Measurements from ENCODE around the gene GALNT9. TPM values are rescaled to one million over a fixed set of nuclear protein-coding genes. Genes with fewer than 3 reads are reported as not detected.

The GALNT9 gene
- total RNA-seq, 2 donors from 2014 or later: 0.14 to 1.0 TPM

GRCh38 chr12:132338781-132339180 lies 9.4 kb upstream of the GALNT9 start:
- H3K4me3 ChIP-seq: no peak overlapping the region
- 88% methylated on average over 24 of the region's 24 CpGs for WGBS
- H3K4me1 ChIP-seq (replicated peaks): no peaks in the 10 kb centered on the region
- no peak for TF ChIP-seq POLR2A (IDR thresholded peaks at IDR 0.05)
- TF ChIP-seq, protein P1, sequence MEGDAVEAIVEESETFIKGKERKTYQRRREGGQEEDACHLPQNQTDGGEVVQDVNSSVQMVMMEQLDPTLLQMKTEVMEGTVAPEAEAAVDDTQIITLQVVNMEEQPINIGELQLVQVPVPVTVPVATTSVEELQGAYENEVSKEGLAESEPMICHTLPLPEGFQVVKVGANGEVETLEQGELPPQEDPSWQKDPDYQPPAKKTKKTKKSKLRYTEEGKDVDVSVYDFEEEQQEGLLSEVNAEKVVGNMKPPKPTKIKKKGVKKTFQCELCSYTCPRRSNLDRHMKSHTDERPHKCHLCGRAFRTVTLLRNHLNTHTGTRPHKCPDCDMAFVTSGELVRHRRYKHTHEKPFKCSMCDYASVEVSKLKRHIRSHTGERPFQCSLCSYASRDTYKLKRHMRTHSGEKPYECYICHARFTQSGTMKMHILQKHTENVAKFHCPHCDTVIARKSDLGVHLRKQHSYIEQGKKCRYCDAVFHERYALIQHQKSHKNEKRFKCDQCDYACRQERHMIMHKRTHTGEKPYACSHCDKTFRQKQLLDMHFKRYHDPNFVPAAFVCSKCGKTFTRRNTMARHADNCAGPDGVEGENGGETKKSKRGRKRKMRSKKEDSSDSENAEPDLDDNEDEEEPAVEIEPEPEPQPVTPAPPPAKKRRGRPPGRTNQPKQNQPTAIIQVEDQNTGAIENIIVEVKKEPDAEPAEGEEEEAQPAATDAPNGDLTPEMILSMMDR (IDR thresholded peaks at IDR 0.05): no peak
- TF ChIP-seq POLR2AphosphoS5 (IDR thresholded peaks at IDR 0.05): no peak
- H3K27me3 ChIP-seq (replicated peaks; ENCODE audit: insufficient read depth): peaks cover 18% of the 10 kb centered on the region
- no peaks in the 10 kb centered on the region for H3K36me3 ChIP-seq
- DNase-seq (ENCODE audit: low spot score): no peak
- H3K27ac ChIP-seq: no peak overlapping the region
- H3K9me3 ChIP-seq: no peaks in the 10 kb centered on the region
- intact Hi-C loops (cut with DNase I): no loop called here

DNA sequence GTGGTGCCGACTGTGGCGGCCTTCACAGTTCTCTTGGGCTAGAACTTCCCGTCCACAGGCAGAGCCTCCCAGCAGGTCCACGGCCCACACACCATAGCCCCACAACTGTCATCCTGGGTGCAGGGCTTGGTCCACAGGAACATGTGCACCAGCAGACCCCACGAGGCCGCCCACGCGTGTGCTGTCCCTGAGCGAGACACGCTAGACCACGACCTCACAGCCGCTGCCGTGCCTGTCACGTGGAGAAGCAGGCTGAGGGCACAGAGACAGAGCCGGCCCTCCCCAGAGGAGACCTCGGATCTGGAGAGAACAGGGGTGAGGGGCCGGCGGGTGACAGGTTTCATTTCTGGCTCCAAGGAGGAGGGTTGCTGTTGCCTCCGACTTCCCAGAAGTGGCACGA lies 8.9 kb upstream of the GALNT9 start:
- no peaks in the 10 kb centered on the region for H3K4me1 ChIP-seq (replicated peaks)

DNA sequence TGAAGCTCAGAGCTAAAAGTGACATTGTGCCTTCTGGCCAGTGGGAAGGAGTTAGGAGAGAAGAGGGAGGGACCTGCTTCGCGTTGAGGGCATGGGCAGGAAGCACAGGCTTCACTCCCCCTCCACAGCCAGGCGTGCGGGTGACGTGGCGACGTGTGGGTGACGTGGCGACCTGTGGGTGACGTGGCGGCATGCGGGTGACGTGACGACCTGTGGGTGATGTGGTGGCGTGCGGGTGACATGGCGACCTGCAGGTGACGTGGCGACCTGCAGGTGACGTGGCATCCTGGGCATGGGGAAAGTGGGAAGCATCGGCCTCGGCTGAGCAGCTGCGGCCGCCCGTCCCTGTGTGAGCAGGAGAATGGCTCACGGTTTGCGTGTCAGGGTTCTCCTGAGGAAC lies 8.2 kb upstream of the GALNT9 start:
- Histone ChIP-seq H3K9me3 (no peaks in the 10 kb centered on the region), H3K27me3 (replicated peaks; ENCODE audit: insufficient read depth) (peaks cover 19% of the 10 kb centered on the region), H3K36me3 (no peaks in the 10 kb centered on the region), H3K4me1 (replicated peaks) (no peaks in the 10 kb centered on the region), H3K4me3 (no peak overlapping the region), H3K27ac (no peak overlapping the region)
- intact Hi-C loops (cut with DNase I): no loop called here
- TF ChIP-seq POLR2AphosphoS5 (IDR thresholded peaks at IDR 0.05) (no peak), POLR2A (IDR thresholded peaks at IDR 0.05) (no peak)
- TF ChIP-seq, protein P1 (IDR thresholded peaks at IDR 0.05): no peak
- WGBS: 85% methylated on average over 18 of the region's 27 CpGs
- no peak for DNase-seq (ENCODE audit: low spot score)

More for the DNA sequence above, 8.9 kb upstream of the GALNT9 start:
- no peak for TF ChIP-seq POLR2AphosphoS5 (IDR thresholded peaks at IDR 0.05)
- no peak for TF ChIP-seq POLR2A (IDR thresholded peaks at IDR 0.05)
- Histone ChIP-seq H3K9me3 (no peaks in the 10 kb centered on the region), H3K27ac (no peak overlapping the region), H3K36me3 (no peaks in the 10 kb centered on the region), H3K27me3 (replicated peaks; ENCODE audit: insufficient read depth) (peaks cover 19% of the 10 kb centered on the region), H3K4me3 (no peak overlapping the region)
- 85% methylated on average over 20 of the region's 20 CpGs for WGBS
- DNase-seq (ENCODE audit: low spot score): no peak
- intact Hi-C loops (cut with DNase I): no loop called here

- Histone ChIP-seq H3K4me3 (no peak overlapping the region), H3K9me3 (no peaks in the 10 kb centered on the region), H3K36me3 (no peaks in the 10 kb centered on the region), H3K27me3 (replicated peaks; ENCODE audit: insufficient read depth) (peaks cover 19% of the 10 kb centered on the region), H3K4me1 (replicated peaks) (no peaks in the 10 kb centered on the region), H3K27ac (no peak overlapping the region)
- no peak for TF ChIP-seq POLR2AphosphoS5 (IDR thresholded peaks at IDR 0.05)
- no peak for TF ChIP-seq POLR2A (IDR thresholded peaks at IDR 0.05)
- TF ChIP-seq, protein P1 (IDR thresholded peaks at IDR 0.05): no peak
- intact Hi-C loops (cut with DNase I): no loop called here
- WGBS: 89% methylated on average over 41 of the region's 41 CpGs
- no peak for DNase-seq (ENCODE audit: low spot score)
Observed at GRCh38 chr12:132336451-132337413, 7.3 kb upstream of the GALNT9 start.

DNA sequence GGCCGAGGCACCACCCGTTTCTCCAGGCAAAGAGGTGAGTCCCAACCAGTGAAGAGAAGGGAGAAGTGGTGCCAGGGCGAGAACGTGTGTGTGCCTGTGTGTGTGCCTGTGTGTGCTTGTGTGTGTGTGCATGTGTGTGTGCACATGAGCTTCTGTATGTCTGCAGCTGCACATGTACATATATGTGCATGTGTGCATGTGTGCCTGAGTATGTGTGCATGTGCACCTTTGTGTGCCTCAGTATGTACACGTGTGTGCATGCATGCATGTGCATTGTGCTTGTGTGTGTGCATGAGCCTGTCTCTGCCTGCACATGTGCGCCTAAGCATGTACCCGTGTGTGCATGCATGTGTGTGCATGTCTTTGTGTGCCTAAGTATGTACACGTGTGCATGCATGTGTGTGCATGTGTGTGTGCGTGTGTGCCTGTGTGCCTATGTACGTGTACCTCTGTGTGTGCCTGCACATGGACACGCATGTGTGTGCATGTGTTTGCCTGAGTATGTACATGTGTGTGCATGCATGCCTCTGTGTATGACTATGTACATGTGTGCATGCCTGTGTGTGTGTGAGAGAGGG lies 5.9 kb upstream of the GALNT9 start:
- WGBS: 93% methylated on average over 11 of the region's 11 CpGs
- H3K27me3 ChIP-seq (replicated peaks; ENCODE audit: insufficient read depth): peaks cover 20% of the 10 kb centered on the region

More for the DNA sequence above, 5.9 kb upstream of the GALNT9 start:
- TF ChIP-seq POLR2AphosphoS5 (IDR thresholded peaks at IDR 0.05) (no peak), POLR2A (IDR thresholded peaks at IDR 0.05) (no peak)
- TF ChIP-seq, protein P1 (IDR thresholded peaks at IDR 0.05): no peak
- no peaks in the 10 kb centered on the region for H3K4me1 ChIP-seq (replicated peaks)
- no peak for DNase-seq (ENCODE audit: low spot score)
- H3K27ac ChIP-seq: no peak overlapping the region
- no peaks in the 10 kb centered on the region for H3K9me3 ChIP-seq
- H3K4me3 ChIP-seq: no peak overlapping the region
- H3K36me3 ChIP-seq: no peaks in the 10 kb centered on the region
- intact Hi-C loops (cut with DNase I): no loop called here

Data from prostate gland (tissue), 2 donors.